GM23338 (cell line): ENCODE data around the gene MIEF2. TPM values are rescaled to one million over a fixed set of nuclear protein-coding genes. Genes with fewer than 3 reads are reported as not detected.

Experiments
- ATAC-seq: fragments of 200-7000 bp; cut with Tn5 transposase; 3 replicates; pipeline ENCODE4 v1.9.1; 2020
- DNase-seq: peaks from one replicate; pipeline ENCODE4 v3.0.0-alpha.2; 2015; ENCODE audit warnings: low spot score
- H2AFZ ChIP-seq: fragments of 200-600 bp; sonication (generic); 2 replicates; pipeline ENCODE4 v1.8.0; 2016; ENCODE audit warnings: antibody characterized with exemption, mild to moderate bottlenecking, moderate library complexity
- H3F3A ChIP-seq: fragments of 200-600 bp; sonication (generic); replicated peaks from 2 replicates; pipeline ENCODE4 v1.8.0; 2017; ENCODE audit warnings: antibody characterized with exemption, mixed run types, low read depth
- H3K27ac ChIP-seq: fragments of 200-600 bp; sonication (generic); 2 replicates; pipeline ENCODE4 v1.6.1; 2016; ENCODE audit warnings: low read depth
- H3K27me3 ChIP-seq: fragments of 200-600 bp; sonication (generic); 2 replicates; pipeline ENCODE4 v1.8.0; 2016; ENCODE audit warnings: mild to moderate bottlenecking, mixed run types, moderate library complexity; ENCODE audit not compliant: insufficient read depth
- H3K36me3 ChIP-seq: fragments of 200-600 bp; sonication (generic); 2 replicates; pipeline ENCODE4 v1.8.0; 2016; ENCODE audit warnings: mild to moderate bottlenecking; ENCODE audit not compliant: insufficient read depth
- H3K4me1 ChIP-seq: fragments of 200-600 bp; sonication (generic); 2 replicates; pipeline ENCODE4 v1.8.0; 2016; ENCODE audit warnings: mild to moderate bottlenecking, moderate library complexity; ENCODE audit not compliant: insufficient read depth
- H3K4me2 ChIP-seq: fragments of 200-600 bp; sonication (generic); 2 replicates; pipeline ENCODE4 v1.7.1; 2017; ENCODE audit warnings: mixed run types
- H3K4me3 ChIP-seq: fragments of 200-600 bp; sonication (generic); 2 replicates; pipeline ENCODE4 v1.6.1; 2016; ENCODE audit warnings: mixed run types
- H3K79me2 ChIP-seq: fragments of 200-600 bp; sonication (generic); replicated peaks from 2 replicates; pipeline ENCODE4 v1.8.0; 2017; ENCODE audit warnings: mild to moderate bottlenecking; ENCODE audit not compliant: insufficient read depth
- H3K9me2 ChIP-seq: fragments of 200-600 bp; sonication (generic); 2 replicates; pipeline ENCODE4 v1.8.0; 2017; ENCODE audit not compliant: insufficient read depth
- H4K20me1 ChIP-seq: fragments of 200-600 bp; sonication (generic); replicated peaks from 2 replicates; pipeline ENCODE4 v1.8.0; 2017; ENCODE audit warnings: mild to moderate bottlenecking; ENCODE audit not compliant: insufficient read depth
- H3K27ac Mint-ChIP-seq: 2 replicates; pipeline ENCODE4 v1.8.0; 2020; ENCODE audit warnings: inconsistent platforms, mild to moderate bottlenecking, moderate library complexity, mixed read lengths
- H3K27me3 Mint-ChIP-seq: 3 replicates; pipeline ENCODE4 v1.8.0; 2022; ENCODE audit warnings: low read depth, mild to moderate bottlenecking, moderate library complexity, mixed read lengths, inconsistent platforms; ENCODE audit not compliant: insufficient read depth, poor library complexity
- H3K36me3 Mint-ChIP-seq: 3 replicates; pipeline ENCODE4 v1.8.0; 2021; ENCODE audit warnings: low read depth, mild to moderate bottlenecking, inconsistent platforms, moderate library complexity, mixed read lengths
- H3K4me1 Mint-ChIP-seq: 3 replicates; pipeline ENCODE4 v1.8.0; 2020; ENCODE audit warnings: mild to moderate bottlenecking, inconsistent platforms, mixed read lengths
- H3K4me3 Mint-ChIP-seq: 3 replicates; pipeline ENCODE4 v1.8.0; 2021; ENCODE audit warnings: moderate library complexity, mild to moderate bottlenecking, inconsistent platforms, mixed read lengths
- H3K9me3 Mint-ChIP-seq: 3 replicates; pipeline ENCODE4 v1.8.0; 2020; ENCODE audit warnings: moderate library complexity, mild to moderate bottlenecking, inconsistent platforms, mixed read lengths
- CREB1 ChIP-seq: fragments of 250-450 bp; sonication (Bioruptor Pico); IDR thresholded peaks from 2 replicates; pipeline ENCODE4 v1.5.0; 2020; ENCODE audit warnings: low read depth, mild to moderate bottlenecking, moderate library complexity
- CTCF ChIP-seq, 2 experiments: fragments of 200-600 bp in 1 of 2; sonication (generic) in 1 of 2; conservative IDR thresholded peaks; 2 replicates each; pipeline versions ENCODE4 v1.5.1 to v1.6.1; 2016 to 2017; ENCODE audit warnings: antibody characterized with exemption in 2 of 2, low read depth in 2 of 2, mild to moderate bottlenecking in 2 of 2, moderate library complexity in 1 of 2
- POLR2AphosphoS5 ChIP-seq: IDR thresholded peaks from 2 replicates; pipeline ENCODE4 v1.6.1; 2016; ENCODE audit warnings: antibody characterized with exemption, low read depth
- REST ChIP-seq: IDR thresholded peaks from one replicate; pipeline ENCODE4 v1.6.1; 2018; ENCODE audit warnings: antibody characterized with exemption; ENCODE audit not compliant: unreplicated experiment
- STAT1 ChIP-seq: IDR thresholded peaks from one replicate; pipeline ENCODE4 v1.6.1; 2016; ENCODE audit warnings: antibody characterized with exemption; ENCODE audit not compliant: unreplicated experiment
- ZNF114 ChIP-seq: fragments of 250-450 bp; sonication (Bioruptor Pico); IDR thresholded peaks from 2 replicates; pipeline ENCODE4 v1.5.0; 2020; ENCODE audit warnings: mild to moderate bottlenecking, moderate library complexity
- ZNF331 ChIP-seq: fragments of 250-450 bp; sonication (Bioruptor Pico); IDR thresholded peaks from 2 replicates; pipeline ENCODE4 v1.5.0; 2020; ENCODE audit warnings: low read depth, mild to moderate bottlenecking, moderate library complexity
- ZNF462 ChIP-seq: fragments of 250-450 bp; sonication (Bioruptor Pico); IDR thresholded peaks from 2 replicates; pipeline ENCODE4 v1.5.0; 2020; ENCODE audit warnings: mild to moderate bottlenecking, moderate library complexity
- polyA plus RNA-seq: library from polyadenylated mRNA; unstranded; fragments of >200 nt; fragmentation: Nextera tagmentation; extraction: Ambion mirVana; gene quantifications from 2 replicates; pipeline ENCODE4 v1.2.1, GENCODE V29; 2016
- total RNA-seq: library from RNA; depleted of rRNA; stranded (reverse); fragments of >200 nt; shearing (Covaris generic); gene quantifications from 2 replicates; pipeline ENCODE4 v1.2.3, GENCODE V29; 2014

The MIEF2 gene
- total and polyA plus RNA-seq, 2 experiments from 2014 or later: 8.2 to 26.5 TPM

GRCh38 chr17:18225642-18226283 is 34.7 kb upstream of the MIEF2 start:
- Histone ChIP-seq H3K27ac (no peak overlapping the region), H2AFZ (peak overlapping the region; percentile 38; the same call in 1 of the 2 replicates), H3F3A (0 out of 2 replicates have a peak, but pooled peaks cover 3% of the 10 kb centered on the region), H3K4me1 (peaks cover 16% of the 10 kb centered on the region), H3K36me3 (no peaks in the 10 kb centered on the region), H3K79me2 (peaks cover 47% of the 10 kb centered on the region), H4K20me1 (peaks cover 4% of the 10 kb centered on the region), H3K4me2 (peak overlapping the region; percentile 97), H3K4me3 (peak overlapping the region; percentile 96), H3K9me2 (no peaks in the 10 kb centered on the region), H3K27me3 (no peaks in the 10 kb centered on the region)
- Mint-ChIP-seq H3K4me3 (peak overlapping the region; percentile 93), H3K36me3 (no peaks in the 10 kb centered on the region; the same call in 2 of the 3 replicates), H3K27ac (peak overlapping the region; percentile 64), H3K4me1 (peaks cover 19% of the 10 kb centered on the region), H3K9me3 (no peaks in the 10 kb centered on the region), H3K27me3 (peaks cover 15% of the 10 kb centered on the region)
- DNase-seq (no peak), ATAC-seq (peak; percentile 2; the same call in 2 of the 3 replicates)
- TF ChIP-seq POLR2AphosphoS5: peak; percentile 11; the same call in 1 of the 2 replicates
- peak; percentile 68 for TF ChIP-seq CREB1
- TF ChIP-seq STAT1: no peak

GRCh38 chr17:18226284-18226945 is 34.0 kb upstream of the MIEF2 start:
- Histone ChIP-seq H3K4me1 (peaks cover 16% of the 10 kb centered on the region), H3K79me2 (peaks cover 51% of the 10 kb centered on the region), H3F3A (0 out of 2 replicates have a peak, but pooled peaks cover 3% of the 10 kb centered on the region), H3K9me2 (no peaks in the 10 kb centered on the region), H2AFZ (peak overlapping the region; percentile 38; the same call in 1 of the 2 replicates), H4K20me1 (peaks cover 4% of the 10 kb centered on the region), H3K27ac (no peak overlapping the region), H3K27me3 (no peaks in the 10 kb centered on the region), H3K4me2 (peak overlapping the region; percentile 97), H3K4me3 (peak overlapping the region; percentile 96), H3K36me3 (no peaks in the 10 kb centered on the region)
- H3K27me3 Mint-ChIP-seq: peaks cover 15% of the 10 kb centered on the region
- peak overlapping the region; percentile 93 for H3K4me3 Mint-ChIP-seq
- DNase-seq (no peak), ATAC-seq (no peak)
- no peak for TF ChIP-seq POLR2AphosphoS5
- TF ChIP-seq ZNF331 (CRISPR knock-in tag): no peak
- no peak for TF ChIP-seq CTCF (conservative IDR thresholded peaks at IDR 0.05; ENCODE audit: low read depth in 2 of 2)
- TF ChIP-seq ZNF462 (CRISPR knock-in tag): no peak
- no peak for TF ChIP-seq REST
- no peak for TF ChIP-seq ZNF114 (CRISPR knock-in tag)
- TF ChIP-seq STAT1: no peak
- no peaks in the 10 kb centered on the region; the same call in 2 of the 3 replicates for H3K36me3 Mint-ChIP-seq
- peaks cover 23% of the 10 kb centered on the region for H3K4me1 Mint-ChIP-seq
- no peaks in the 10 kb centered on the region for H3K9me3 Mint-ChIP-seq
- H3K27ac Mint-ChIP-seq: peak overlapping the region; percentile 64; the same call in 1 of the 2 replicates
